GM21515 (cell line): ENCODE results near the gene KDM4F.

Source experiments
- ATAC-seq: cut with Tn5 transposase; IDR thresholded peaks from one replicate; pipeline ENCODE4 v1.9.1; 2021; ENCODE audit not compliant: unreplicated experiment

The KDM4F gene

GRCh38 chr11:95059046-95059445, 9.8 kb downstream of the KDM4F start:
- no peak for ATAC-seq

GRCh38 chr11:95065336-95065735, 16.1 kb downstream of the KDM4F start:
- no peak for ATAC-seq

GRCh38 chr11:95066716-95067038, 17.5 kb downstream of the KDM4F start, which contains the start of gene SRSF8:
Gene SRSF8 (plus strand): TSS chr11:95066919. CDS start chr11:95067227, 308 bp downstream.
- ATAC-seq: peak; percentile 43

GRCh38 chr11:95067039-95067840, 18.0 kb downstream of the KDM4F start:
- peak; percentile 61 for ATAC-seq

DNA sequence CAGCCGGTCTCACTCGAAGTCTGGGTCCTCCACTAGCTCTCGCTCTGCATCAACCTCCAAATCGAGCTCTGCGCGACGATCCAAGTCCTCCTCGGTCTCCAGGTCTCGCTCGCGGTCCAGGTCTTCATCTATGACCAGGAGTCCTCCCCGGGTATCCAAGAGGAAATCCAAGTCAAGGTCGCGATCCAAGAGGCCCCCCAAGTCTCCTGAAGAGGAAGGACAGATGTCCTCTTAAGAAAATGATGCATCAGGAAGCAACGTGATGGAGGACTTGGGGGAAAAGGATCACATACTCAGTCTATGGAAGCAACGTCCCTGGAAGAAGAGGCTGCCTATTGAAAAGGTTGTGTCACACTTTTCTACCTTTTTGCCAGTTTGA, 18.6 kb downstream of the KDM4F start:
- ATAC-seq: peak; percentile 4

GRCh38 chr11:95068549-95068948, 19.3 kb downstream of the KDM4F start:
- peak; percentile 69 for ATAC-seq

- ATAC-seq: no peak
These were observed 21.2 kb downstream of the KDM4F start for GRCh38 chr11:95070471-95070870.

- no peak for ATAC-seq
These were observed 23.7 kb downstream of the KDM4F start for GRCh38 chr11:95072948-95073347.

GRCh38 chr11:95074792-95075563, 25.8 kb downstream of the KDM4F start:
- ATAC-seq: no peak

DNA sequence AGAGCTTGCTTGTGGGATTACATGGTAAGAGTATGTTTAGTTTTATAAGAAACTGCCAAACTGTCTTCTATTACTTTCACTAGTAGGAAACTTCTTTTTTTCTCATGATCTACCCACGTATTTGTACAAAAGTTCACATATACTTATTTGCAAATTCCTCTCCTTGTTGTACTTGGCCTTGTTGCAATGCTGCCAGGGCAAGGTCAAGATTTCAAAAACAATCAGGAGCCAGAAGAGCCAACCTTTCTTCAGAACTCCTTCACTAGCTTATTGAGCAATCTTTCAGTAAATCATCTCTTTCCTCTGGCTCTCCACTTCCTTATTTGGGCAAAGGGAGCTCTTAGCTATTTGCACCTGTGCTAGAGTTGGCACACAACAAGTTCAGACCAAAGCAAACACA, 27.2 kb downstream of the KDM4F start:
- ATAC-seq: no peak

DNA sequence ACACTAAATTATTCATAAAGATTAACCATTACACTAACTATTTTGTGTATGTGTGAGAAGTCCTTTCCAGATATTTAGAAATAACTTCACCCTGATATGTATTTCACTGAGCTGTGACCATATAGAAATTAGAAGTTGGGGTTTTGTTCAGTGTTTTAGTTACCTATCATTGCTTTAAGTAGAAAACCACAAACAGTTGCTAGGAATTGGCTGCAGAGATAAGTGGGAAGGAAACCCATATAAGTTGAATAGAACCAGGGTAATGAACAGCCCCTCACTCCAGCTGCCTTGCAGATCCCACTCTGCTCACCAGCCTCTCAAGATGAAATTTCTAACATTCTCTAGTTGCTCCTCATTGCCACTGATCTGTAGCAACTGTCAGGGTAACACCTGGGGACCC, 27.8 kb downstream of the KDM4F start:
- ATAC-seq: no peak

DNA sequence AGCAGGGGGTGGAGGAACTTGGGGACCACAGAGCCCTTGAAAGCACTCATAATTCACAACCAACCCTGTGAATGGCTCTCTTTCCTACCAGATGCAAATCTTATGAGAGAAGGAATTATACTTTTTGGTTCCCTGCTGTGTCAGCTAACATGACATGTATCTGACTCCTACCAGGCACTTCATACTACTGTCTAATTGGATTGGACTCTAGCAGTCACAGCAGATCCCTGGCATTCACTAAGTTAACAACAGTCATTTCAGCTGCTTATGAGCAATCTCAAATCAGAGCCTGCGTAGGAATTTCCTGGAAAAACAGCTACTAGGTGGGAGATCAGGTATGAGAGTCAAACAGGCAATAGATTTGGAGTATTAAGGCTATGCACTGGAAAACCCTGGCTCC, 29.3 kb downstream of the KDM4F start:
- no peak for ATAC-seq

DNA sequence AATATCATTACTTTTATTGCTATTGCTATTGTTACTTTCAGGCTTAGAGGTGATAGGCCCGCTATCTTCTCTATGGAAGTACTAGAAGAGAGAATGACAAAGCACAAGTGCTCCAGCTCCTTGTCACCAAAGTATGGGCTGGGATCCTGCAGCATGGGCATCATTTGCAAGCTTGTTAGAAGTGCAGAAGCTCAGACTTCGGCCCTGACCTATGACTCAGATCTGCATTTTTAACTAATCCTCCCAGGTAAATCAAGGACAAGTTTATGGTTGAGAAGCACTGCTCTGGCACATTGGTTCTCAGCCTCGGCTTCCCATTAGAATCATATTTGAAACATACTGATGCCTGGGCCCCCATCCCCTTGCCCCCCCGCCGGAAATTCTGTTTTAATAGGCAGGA, 31.8 kb downstream of the KDM4F start:
- ATAC-seq: no peak

- no peak for ATAC-seq
These were observed 32.2 kb downstream of the KDM4F start for GRCh38 chr11:95081412-95081811.

DNA sequence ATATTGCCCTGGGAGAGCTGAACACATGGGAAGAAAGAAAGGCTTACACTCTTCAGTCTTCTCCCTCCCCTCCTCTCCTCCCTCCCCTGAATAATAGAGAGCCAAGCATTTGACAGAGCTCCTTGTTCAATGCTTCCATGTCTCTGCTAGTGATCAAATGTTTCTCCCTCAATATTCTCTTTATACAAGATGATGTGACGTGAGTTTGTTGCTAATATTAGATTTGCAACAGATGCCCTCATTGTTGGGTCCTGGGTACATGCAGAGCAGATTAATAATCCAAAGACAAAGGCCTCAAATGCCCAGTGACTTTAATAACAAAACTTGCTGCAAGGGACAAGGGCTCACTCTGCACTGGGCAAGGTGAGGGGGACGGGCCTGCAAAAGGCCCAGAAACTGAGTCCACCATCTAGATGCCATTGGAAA, 33.4 kb downstream of the KDM4F start:
- ATAC-seq: no peak

GRCh38 chr11:95084509-95084908, 35.3 kb downstream of the KDM4F start:
- ATAC-seq: no peak

- ATAC-seq: no peak
These were observed 36.0 kb downstream of the KDM4F start for GRCh38 chr11:95085117-95085816.

GRCh38 chr11:95086151-95086550, 36.9 kb downstream of the KDM4F start:
- ATAC-seq: no peak

DNA sequence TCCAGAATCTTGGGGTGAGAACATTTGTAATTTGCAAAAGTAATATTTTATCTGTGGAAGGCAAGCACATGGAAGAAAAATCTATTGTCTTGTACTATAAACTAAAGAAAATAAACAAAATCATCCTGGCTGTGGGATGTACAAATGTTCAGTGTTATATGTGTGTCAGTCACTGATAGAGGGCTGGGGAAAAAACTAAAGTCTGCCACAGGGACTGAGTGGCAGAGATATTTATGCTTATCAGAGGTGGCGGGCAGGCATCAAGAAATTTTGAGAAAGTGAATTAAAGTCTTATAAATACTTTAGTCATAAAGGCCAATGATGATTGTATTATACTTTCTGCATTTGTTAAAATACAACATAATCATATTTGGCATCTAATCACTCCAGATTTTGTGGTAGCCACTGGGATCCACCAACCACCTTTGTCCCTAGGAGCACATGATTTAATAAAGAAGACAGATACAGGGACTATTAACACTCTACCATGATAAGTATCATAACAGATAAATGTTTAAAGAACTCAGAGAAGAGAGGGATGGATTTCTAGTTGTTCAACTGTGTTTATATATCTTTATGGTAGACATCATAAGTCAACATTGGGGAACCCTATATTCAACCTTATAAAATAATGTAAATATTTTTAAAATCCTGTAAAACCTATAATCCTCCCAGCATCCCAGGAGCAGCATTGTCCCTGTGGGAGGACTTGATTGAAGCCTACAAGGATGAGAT, 37.8 kb downstream of the KDM4F start:
- ATAC-seq: no peak

GRCh38 chr11:95088946-95089619, 39.9 kb downstream of the KDM4F start:
- ATAC-seq: peak; percentile 50
